ENCODE results near the gene CADPS.

Gene CADPS

GRCh38 chr3:62370112-62370857 lies 504.9 kb downstream of the CADPS start (continued):
- TF ChIP-seq POU6F1 (CRISPR knock-in tag; IDR thresholded peaks at IDR 0.05; ENCODE audit: borderline replicate concordance, low read depth) (no peak), ZFP30 (CRISPR knock-in tag; IDR thresholded peaks at IDR 0.05) (no peak)

GRCh38 chr3:62369476-62369743 lies 505.8 kb downstream of the CADPS start:
- ATAC-seq, result no peak
- no peak for TF ChIP-seq ZNF565 (CRISPR knock-in tag; conservative IDR thresholded peaks at IDR 0.05; ENCODE audit: low read depth)
- TF ChIP-seq TOX (CRISPR knock-in tag; IDR thresholded peaks at IDR 0.05; ENCODE audit: borderline replicate concordance), result no peak
- TF ChIP-seq TCF4 (CRISPR knock-in tag; IDR thresholded peaks at IDR 0.05; ENCODE audit: borderline replicate concordance), result no peak
- TF ChIP-seq ZFP30 (CRISPR knock-in tag; IDR thresholded peaks at IDR 0.05), result no peak
- no peak for TF ChIP-seq BACH2 (CRISPR knock-in tag; IDR thresholded peaks at IDR 0.05; ENCODE audit: borderline replicate concordance)
- no peak for TF ChIP-seq SNAI2 (CRISPR knock-in tag; IDR thresholded peaks at IDR 0.05)
- no peak for TF ChIP-seq ESRRG (CRISPR knock-in tag; IDR thresholded peaks at IDR 0.05)
- TF ChIP-seq ARNTL (CRISPR knock-in tag; IDR thresholded peaks at IDR 0.05; ENCODE audit: borderline replicate concordance, low read depth), result no peak
- no peak for TF ChIP-seq GLIS3 (CRISPR knock-in tag; IDR thresholded peaks at IDR 0.05)
- TF ChIP-seq ZC3H10 (CRISPR knock-in tag; IDR thresholded peaks at IDR 0.05), result no peak

DNA sequence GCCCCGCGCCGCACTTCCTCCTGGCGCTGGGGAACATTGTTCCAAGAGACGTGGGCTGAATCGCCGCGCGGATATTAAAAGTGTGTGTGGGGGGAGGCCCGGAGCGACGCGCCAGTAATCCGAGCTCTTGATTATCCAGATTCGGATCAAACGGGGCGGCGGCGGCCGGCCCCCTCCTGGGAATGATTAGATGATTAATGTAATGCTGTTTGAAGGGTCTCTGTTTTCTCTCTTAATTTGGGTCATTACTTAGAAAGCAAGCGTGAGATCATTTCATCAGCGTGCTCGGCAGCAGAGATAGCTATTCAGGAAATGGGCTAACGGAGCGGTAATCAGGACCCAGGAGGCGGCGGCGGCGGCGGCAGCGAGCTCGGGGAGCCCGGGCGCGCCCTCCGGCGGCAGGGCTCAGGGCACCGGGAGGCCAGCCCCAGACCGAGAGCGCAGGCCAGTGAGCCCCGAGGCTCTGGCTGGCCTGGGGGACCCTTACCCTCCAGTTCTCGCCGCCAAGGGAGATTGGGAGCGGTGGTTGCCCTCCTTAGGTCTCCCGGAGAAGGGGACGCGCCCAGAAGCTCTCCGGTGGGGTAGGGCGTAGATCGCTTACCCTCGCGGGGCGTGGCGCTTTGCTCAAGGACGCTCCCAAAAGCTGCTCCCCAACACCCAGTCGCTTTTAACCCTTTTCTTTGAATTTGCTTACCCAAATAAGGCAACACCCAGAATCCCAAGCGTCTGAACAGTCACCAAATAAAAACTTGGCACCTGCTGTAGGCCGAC lies 506.3 kb downstream of the CADPS start:
- peak; percentile 57 for ATAC-seq

More for the DNA sequence above, 506.3 kb downstream of the CADPS start:
- no peak for TF ChIP-seq ZNF70 (CRISPR knock-in tag; IDR thresholded peaks at IDR 0.05)
- no peak for TF ChIP-seq ESRRG (CRISPR knock-in tag; IDR thresholded peaks at IDR 0.05)
- TF ChIP-seq ZC3H10 (CRISPR knock-in tag; IDR thresholded peaks at IDR 0.05), result no peak
- no peak for TF ChIP-seq GLIS3 (CRISPR knock-in tag; IDR thresholded peaks at IDR 0.05)
- no peak for TF ChIP-seq TCF4 (CRISPR knock-in tag; IDR thresholded peaks at IDR 0.05; ENCODE audit: borderline replicate concordance)
- TF ChIP-seq OSR1 (CRISPR knock-in tag; IDR thresholded peaks at IDR 0.05), result no peak
- TF ChIP-seq, protein P1, sequence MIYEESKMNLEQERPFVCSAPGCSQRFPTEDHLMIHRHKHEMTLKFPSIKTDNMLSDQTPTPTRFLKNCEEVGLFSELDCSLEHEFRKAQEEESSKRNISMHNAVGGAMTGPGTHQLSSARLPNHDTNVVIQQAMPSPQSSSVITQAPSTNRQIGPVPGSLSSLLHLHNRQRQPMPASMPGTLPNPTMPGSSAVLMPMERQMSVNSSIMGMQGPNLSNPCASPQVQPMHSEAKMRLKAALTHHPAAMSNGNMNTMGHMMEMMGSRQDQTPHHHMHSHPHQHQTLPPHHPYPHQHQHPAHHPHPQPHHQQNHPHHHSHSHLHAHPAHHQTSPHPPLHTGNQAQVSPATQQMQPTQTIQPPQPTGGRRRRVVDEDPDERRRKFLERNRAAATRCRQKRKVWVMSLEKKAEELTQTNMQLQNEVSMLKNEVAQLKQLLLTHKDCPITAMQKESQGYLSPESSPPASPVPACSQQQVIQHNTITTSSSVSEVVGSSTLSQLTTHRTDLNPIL (CRISPR knock-in tag; IDR thresholded peaks at IDR 0.05; ENCODE audit: low read depth), result no peak
- TF ChIP-seq, protein P2, sequence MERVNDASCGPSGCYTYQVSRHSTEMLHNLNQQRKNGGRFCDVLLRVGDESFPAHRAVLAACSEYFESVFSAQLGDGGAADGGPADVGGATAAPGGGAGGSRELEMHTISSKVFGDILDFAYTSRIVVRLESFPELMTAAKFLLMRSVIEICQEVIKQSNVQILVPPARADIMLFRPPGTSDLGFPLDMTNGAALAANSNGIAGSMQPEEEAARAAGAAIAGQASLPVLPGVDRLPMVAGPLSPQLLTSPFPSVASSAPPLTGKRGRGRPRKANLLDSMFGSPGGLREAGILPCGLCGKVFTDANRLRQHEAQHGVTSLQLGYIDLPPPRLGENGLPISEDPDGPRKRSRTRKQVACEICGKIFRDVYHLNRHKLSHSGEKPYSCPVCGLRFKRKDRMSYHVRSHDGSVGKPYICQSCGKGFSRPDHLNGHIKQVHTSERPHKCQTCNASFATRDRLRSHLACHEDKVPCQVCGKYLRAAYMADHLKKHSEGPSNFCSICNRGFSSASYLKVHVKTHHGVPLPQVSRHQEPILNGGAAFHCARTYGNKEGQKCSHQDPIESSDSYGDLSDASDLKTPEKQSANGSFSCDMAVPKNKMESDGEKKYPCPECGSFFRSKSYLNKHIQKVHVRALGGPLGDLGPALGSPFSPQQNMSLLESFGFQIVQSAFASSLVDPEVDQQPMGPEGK (CRISPR knock-in tag; IDR thresholded peaks at IDR 0.05; ENCODE audit: borderline replicate concordance), result no peak
- no peak for TF ChIP-seq TOX (CRISPR knock-in tag; IDR thresholded peaks at IDR 0.05; ENCODE audit: borderline replicate concordance)
- no peak for TF ChIP-seq BACH2 (CRISPR knock-in tag; IDR thresholded peaks at IDR 0.05; ENCODE audit: borderline replicate concordance)
- no peak for TF ChIP-seq SNAI2 (CRISPR knock-in tag; IDR thresholded peaks at IDR 0.05)
- no peak for TF ChIP-seq ZFP30 (CRISPR knock-in tag; IDR thresholded peaks at IDR 0.05)
- no peak for TF ChIP-seq ISL1 (CRISPR knock-in tag; IDR thresholded peaks at IDR 0.05)
- no peak for TF ChIP-seq TSHZ2 (CRISPR knock-in tag; IDR thresholded peaks at IDR 0.05)
- TF ChIP-seq CSDC2 (CRISPR knock-in tag; IDR thresholded peaks at IDR 0.05), result no peak
- no peak for TF ChIP-seq ZFP3 (CRISPR knock-in tag; IDR thresholded peaks at IDR 0.05)
- TF ChIP-seq ZNF8 (CRISPR knock-in tag; IDR thresholded peaks at IDR 0.05), result no peak
- TF ChIP-seq, protein P3, sequence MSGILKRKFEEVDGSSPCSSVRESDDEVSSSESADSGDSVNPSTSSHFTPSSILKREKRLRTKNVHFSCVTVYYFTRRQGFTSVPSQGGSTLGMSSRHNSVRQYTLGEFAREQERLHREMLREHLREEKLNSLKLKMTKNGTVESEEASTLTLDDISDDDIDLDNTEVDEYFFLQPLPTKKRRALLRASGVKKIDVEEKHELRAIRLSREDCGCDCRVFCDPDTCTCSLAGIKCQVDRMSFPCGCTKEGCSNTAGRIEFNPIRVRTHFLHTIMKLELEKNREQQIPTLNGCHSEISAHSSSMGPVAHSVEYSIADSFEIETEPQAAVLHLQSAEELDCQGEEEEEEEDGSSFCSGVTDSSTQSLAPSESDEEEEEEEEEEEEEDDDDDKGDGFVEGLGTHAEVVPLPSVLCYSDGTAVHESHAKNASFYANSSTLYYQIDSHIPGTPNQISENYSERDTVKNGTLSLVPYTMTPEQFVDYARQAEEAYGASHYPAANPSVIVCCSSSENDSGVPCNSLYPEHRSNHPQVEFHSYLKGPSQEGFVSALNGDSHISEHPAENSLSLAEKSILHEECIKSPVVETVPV (CRISPR knock-in tag; IDR thresholded peaks at IDR 0.05), result no peak
- TF ChIP-seq ARNTL (CRISPR knock-in tag; IDR thresholded peaks at IDR 0.05; ENCODE audit: borderline replicate concordance, low read depth), result no peak
- no peak for TF ChIP-seq ZNF565 (CRISPR knock-in tag; conservative IDR thresholded peaks at IDR 0.05; ENCODE audit: low read depth)
